Skeletal muscle satellite cell (primary cell): ENCODE data around the gene TLCD5.

Experiments
- H3K27me3 ChIP-seq: 2 replicates; pipeline ENCODE4 v1.7.0; 2013; ENCODE audit warnings: low read length; ENCODE audit not compliant: control insufficient read depth, insufficient read depth
- H3K36me3 ChIP-seq: 2 replicates; pipeline ENCODE4 v1.7.0; 2013; ENCODE audit warnings: mild to moderate bottlenecking, control low read depth, low read length; ENCODE audit not compliant: insufficient read depth
- H3K4me1 ChIP-seq: 2 replicates; pipeline ENCODE4 v1.7.0; 2013; ENCODE audit warnings: low read length; ENCODE audit not compliant: control insufficient read depth, insufficient read depth
- H3K4me2 ChIP-seq: 2 replicates; pipeline ENCODE4 v1.7.0; 2013; ENCODE audit warnings: mild to moderate bottlenecking, low read length
- H3K4me3 ChIP-seq: 2 replicates; pipeline ENCODE4 v1.7.0; 2013; ENCODE audit warnings: low read length
- H3K9ac ChIP-seq: 2 replicates; pipeline ENCODE4 v1.7.0; 2013; ENCODE audit warnings: mild to moderate bottlenecking, low read depth, low read length, moderate library complexity
- H3K9me3 ChIP-seq: replicated peaks from 2 replicates; pipeline ENCODE4 v1.7.0; 2013; ENCODE audit warnings: mild to moderate bottlenecking, control low read depth, low read length

TLCD5 gene

DNA sequence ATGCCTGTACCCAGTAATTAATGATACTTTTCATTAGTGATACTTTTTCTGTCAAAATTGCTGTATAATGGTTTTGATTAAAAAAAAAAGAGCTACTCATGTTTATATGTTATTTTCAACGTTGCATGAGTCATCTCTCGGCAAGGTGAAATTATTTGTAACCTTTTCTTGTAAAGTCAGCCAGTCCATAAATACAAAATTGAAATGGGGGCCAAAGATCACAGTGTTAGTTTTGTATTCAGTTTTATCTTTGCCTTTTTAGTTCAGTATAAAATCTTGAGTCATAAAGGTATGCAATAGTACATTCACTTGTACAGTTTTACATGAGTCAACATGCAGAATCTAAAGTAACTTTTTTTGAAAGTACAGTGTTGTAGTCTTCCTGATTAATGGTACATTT is 15.4 kb downstream of the TLCD5 start:
- Histone ChIP-seq H3K27me3 (no peaks in the 10 kb centered on the region), H3K9ac (no peak overlapping the region), H3K4me3 (peak overlapping the region; percentile 96), H3K4me1 (peaks cover 42% of the 10 kb centered on the region), H3K9me3 (no peaks in the 10 kb centered on the region), H3K4me2 (peak overlapping the region; percentile 82), H3K36me3 (no peaks in the 10 kb centered on the region)

DNA sequence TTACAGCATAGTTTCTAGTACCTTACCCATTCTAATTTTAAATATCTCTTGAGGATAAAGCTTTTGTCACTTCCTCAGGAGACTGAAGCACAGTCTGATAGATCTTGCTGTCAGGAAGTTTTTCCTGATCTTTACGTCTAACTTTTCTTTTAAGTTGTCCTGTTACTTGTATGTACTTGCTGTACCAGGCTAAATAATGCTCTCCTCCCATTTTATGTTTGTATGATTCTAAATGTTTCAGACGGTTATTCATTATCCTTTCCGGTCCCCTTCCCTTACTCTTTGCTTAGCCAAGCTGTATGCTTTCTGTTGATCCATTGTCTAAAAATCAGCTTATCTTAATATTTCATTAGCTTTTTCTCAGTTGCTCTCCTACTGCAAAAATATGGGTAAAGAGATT is 17.1 kb downstream of the TLCD5 start:
- peaks cover 52% of the 10 kb centered on the region for H3K4me1 ChIP-seq
- no peak overlapping the region for H3K4me2 ChIP-seq
- H3K4me3 ChIP-seq = no peak overlapping the region
- H3K9ac ChIP-seq = no peak overlapping the region
- H3K27me3 ChIP-seq = no peaks in the 10 kb centered on the region
- H3K36me3 ChIP-seq = no peaks in the 10 kb centered on the region
- no peaks in the 10 kb centered on the region for H3K9me3 ChIP-seq

DNA sequence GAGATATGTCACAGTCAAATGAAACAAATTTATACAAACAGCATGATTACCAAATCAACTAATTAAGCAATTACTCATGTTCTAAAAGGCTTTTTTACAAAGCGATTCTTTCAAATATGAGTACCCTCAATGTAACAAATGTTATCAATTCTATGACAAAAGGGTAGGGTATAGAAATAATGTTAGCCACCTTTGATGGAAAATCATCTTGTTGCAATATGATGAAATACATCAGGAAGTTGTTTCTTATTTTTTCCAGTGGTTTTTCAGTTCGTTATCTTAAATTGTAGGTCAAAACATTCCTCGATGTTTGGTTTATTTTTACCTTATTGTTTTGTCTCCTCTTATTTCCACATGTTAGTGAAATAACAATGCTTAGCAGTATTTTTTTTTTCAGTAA is 17.6 kb downstream of the TLCD5 start:
- Histone ChIP-seq H3K27me3 (no peaks in the 10 kb centered on the region), H3K36me3 (no peaks in the 10 kb centered on the region), H3K4me1 (peaks cover 57% of the 10 kb centered on the region)

DNA sequence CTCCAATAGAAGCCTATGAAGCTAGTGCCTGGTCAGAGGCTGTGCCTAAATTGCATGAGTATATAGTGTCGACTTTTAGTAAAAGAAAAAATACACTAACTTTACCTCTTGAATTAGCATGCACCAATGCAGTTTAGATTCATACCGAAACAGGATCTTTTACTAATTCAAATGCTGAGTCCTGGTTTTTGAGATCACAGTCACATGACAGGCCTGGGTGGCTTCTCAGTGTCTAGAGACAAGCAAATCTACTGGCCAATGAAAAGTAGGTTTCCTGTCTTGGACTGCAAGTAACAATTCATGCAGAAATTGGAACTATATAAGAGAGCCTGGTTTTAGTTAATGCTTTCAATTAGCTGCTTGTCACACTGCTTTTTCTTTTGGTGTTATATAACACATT is 18.3 kb downstream of the TLCD5 start:
- Histone ChIP-seq H3K36me3 (no peaks in the 10 kb centered on the region), H3K4me2 (no peak overlapping the region), H3K27me3 (no peaks in the 10 kb centered on the region), H3K4me1 (peaks cover 60% of the 10 kb centered on the region), H3K9me3 (no peaks in the 10 kb centered on the region), H3K4me3 (no peak overlapping the region), H3K9ac (no peak overlapping the region)

More for the DNA sequence above, 17.6 kb downstream of the TLCD5 start:
- no peak overlapping the region for H3K9ac ChIP-seq
- no peak overlapping the region for H3K4me2 ChIP-seq
- H3K9me3 ChIP-seq = no peaks in the 10 kb centered on the region
- no peak overlapping the region for H3K4me3 ChIP-seq

DNA sequence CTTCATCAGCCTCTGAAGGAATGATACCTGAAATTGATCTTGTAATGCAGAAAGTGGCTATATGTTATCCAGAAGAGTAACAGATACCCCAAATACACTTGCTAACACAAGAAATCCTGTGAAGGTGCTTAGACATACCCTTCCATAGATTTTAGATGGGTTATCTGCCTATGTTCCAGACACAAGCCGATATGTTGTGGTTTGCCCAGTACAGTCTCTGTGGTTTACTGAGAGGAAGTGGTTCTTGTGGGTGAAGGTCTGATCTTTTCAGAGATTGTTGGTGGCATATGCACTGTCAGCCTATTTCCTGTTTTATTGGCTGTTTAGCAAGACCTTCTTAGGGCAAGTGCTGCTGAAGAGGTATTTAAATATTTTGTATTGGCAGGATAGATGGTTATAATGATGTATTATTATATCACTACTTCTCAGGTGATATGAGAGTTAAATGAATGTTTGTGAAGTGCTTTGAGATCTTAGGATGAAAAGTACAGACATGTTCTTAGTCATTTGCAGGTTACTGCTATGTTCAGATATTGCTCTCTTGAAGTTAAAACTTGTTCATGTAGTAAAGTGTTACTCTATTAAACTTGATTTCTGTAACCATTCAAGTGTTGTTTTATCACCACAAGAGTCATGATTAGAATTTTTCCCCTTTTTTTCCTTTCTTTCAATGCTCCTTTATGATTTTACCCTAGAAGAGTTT is 19.4 kb downstream of the TLCD5 start:
- no peak overlapping the region for H3K4me3 ChIP-seq
- no peak overlapping the region for H3K9ac ChIP-seq
- H3K4me2 ChIP-seq = peak overlapping the region; percentile 65
- H3K36me3 ChIP-seq = no peaks in the 10 kb centered on the region
- H3K4me1 ChIP-seq = peaks cover 60% of the 10 kb centered on the region
- no peaks in the 10 kb centered on the region for H3K27me3 ChIP-seq
- H3K9me3 ChIP-seq = no peaks in the 10 kb centered on the region

DNA sequence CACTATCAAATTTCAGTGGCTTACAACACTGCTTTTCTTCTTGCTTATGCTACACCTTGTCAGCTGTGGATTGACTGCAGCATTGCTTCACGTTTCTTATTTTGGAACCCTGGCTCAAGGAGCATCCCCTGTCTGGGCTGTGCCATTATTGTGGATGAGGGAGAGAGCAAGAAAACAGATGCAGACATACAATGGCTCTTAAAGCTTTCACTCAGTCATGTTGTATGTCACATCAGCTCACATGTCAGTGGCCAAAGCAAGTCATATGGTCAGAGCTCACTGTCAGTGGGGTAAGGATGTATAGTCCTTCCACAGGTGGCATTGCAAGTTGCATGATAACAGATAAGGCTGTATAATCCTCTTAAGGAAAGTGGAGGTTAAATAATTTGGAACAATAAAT is 21.1 kb downstream of the TLCD5 start:
- Histone ChIP-seq H3K9ac (no peak overlapping the region), H3K36me3 (no peaks in the 10 kb centered on the region), H3K4me2 (no peak overlapping the region), H3K27me3 (no peaks in the 10 kb centered on the region), H3K4me3 (no peak overlapping the region), H3K4me1 (peaks cover 44% of the 10 kb centered on the region), H3K9me3 (no peaks in the 10 kb centered on the region)

DNA sequence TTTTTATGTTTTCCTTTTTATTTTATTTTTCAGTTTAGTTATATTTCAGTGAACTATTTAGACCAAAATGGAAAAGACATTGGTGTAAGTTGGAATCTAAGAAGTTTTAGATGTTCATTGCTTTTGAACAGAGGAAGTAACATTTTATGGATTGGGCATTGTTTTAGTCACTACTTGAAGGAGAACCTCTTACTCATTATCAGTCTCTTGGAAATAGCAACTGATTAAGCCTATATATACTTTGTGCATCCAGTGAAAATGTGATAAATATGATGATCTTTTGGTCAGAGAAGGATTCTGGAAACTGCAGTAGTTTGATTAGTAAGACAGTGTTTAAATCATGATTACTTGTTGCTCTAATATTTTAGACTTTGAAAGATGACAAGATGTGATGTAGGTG is 25.5 kb downstream of the TLCD5 start:
- Histone ChIP-seq H3K4me2 (no peak overlapping the region), H3K9ac (no peak overlapping the region), H3K4me3 (no peak overlapping the region), H3K4me1 (peaks cover 20% of the 10 kb centered on the region), H3K36me3 (no peaks in the 10 kb centered on the region), H3K27me3 (no peaks in the 10 kb centered on the region), H3K9me3 (no peaks in the 10 kb centered on the region)

GRCh38 chr11:120352405-120352804 is 27.3 kb downstream of the TLCD5 start:
- H3K9ac ChIP-seq = no peak overlapping the region
- H3K36me3 ChIP-seq = no peaks in the 10 kb centered on the region
- no peaks in the 10 kb centered on the region for H3K27me3 ChIP-seq
- no peak overlapping the region for H3K4me2 ChIP-seq
- H3K9me3 ChIP-seq = no peaks in the 10 kb centered on the region
- peaks cover 6% of the 10 kb centered on the region for H3K4me1 ChIP-seq
- no peak overlapping the region for H3K4me3 ChIP-seq

GRCh38 chr11:120354068-120354467 is 29.0 kb downstream of the TLCD5 start:
- Histone ChIP-seq H3K4me3 (no peak overlapping the region), H3K9me3 (no peaks in the 10 kb centered on the region), H3K27me3 (no peaks in the 10 kb centered on the region), H3K4me2 (no peak overlapping the region), H3K4me1 (no peaks in the 10 kb centered on the region), H3K9ac (no peak overlapping the region), H3K36me3 (peaks cover 3% of the 10 kb centered on the region)

GRCh38 chr11:120354779-120355178 is 29.7 kb downstream of the TLCD5 start:
- H3K36me3 ChIP-seq = peaks cover 3% of the 10 kb centered on the region

DNA sequence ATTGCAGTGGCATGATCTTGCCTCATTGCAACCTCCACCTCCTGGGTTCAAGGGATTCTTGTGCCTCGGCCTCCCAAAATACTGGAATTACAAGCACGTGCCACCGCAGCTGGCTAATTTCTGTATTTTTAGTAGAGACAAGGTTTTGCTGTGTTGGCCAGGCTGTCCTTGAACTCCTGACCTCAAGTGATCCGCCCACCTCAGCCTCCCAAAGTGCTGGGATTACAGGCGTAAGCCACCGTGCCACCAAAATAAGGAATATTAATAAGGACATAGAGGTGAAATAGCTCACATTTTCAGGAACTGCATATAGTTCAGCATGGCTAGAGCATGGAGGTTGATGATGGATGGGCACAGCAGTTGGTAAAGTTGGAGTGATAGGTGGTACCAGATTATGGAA is 32.5 kb downstream of the TLCD5 start:
- no peaks in the 10 kb centered on the region for H3K27me3 ChIP-seq
- no peaks in the 10 kb centered on the region for H3K9me3 ChIP-seq
- no peak overlapping the region for H3K9ac ChIP-seq
- H3K4me1 ChIP-seq = peaks cover 5% of the 10 kb centered on the region
- H3K4me3 ChIP-seq = no peak overlapping the region
- H3K4me2 ChIP-seq = no peak overlapping the region
- peaks cover 3% of the 10 kb centered on the region for H3K36me3 ChIP-seq

More at GRCh38 chr11:120354779-120355178, 29.7 kb downstream of the TLCD5 start:
- Histone ChIP-seq H3K4me2 (no peak overlapping the region), H3K9me3 (no peaks in the 10 kb centered on the region), H3K4me1 (no peaks in the 10 kb centered on the region), H3K4me3 (no peak overlapping the region), H3K27me3 (no peaks in the 10 kb centered on the region), H3K9ac (no peak overlapping the region)

DNA sequence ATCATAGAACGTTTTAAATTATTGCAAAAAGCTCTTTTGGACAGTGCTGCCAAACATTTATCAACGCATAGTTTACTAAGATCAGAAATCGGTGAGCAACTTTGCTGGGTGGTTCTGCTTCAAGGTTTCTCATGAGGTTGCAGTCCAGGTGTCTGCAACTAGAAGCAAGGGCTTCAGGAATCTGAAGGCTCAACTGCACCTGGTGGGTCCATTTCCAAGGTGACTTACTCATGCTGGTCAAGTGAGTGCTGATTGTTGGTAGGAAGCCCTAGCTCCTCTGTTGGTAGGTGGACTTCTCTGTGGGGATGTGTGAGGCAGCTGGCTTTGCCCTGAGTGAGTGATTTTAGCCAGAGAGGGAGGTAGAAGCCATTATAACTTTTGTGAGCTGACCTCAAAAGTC is 33.6 kb downstream of the TLCD5 start:
- H3K4me3 ChIP-seq = no peak overlapping the region
- H3K9ac ChIP-seq = no peak overlapping the region
- H3K27me3 ChIP-seq = no peaks in the 10 kb centered on the region
- peaks cover 13% of the 10 kb centered on the region for H3K4me1 ChIP-seq
- no peaks in the 10 kb centered on the region for H3K9me3 ChIP-seq
- H3K36me3 ChIP-seq = peaks cover 3% of the 10 kb centered on the region
- H3K4me2 ChIP-seq = no peak overlapping the region
